Measurements from ENCODE around the gene CROCC2. TPM values are rescaled to one million over a fixed set of nuclear protein-coding genes. Genes with fewer than 3 reads are reported as not detected.

Gene CROCC2
- total and polyA plus RNA-seq, 3 experiments from 2014 or later: not detected

GRCh38 chr2:240868286-240869108, 37.6 kb upstream of the CROCC2 start, which contains the start of gene AGXT:
TSS of gene AGXT (plus strand) at chr2:240868824. CDS start at chr2:240868866, 42 bp downstream.
- no peak for DNase-seq
- Mint-ChIP-seq H3K4me3 (no peak within 1 kb of the TSS), H3K27me3 (peaks cover 11 to 34% of the 10 kb centered on the region in 2 donors), H3K36me3 (peaks cover 0 to 2% (median 0%) of the 10 kb centered on the region in 3 donors), H3K9me3 (no peaks in the 10 kb centered on the region), H3K4me1 (no peaks in the 10 kb centered on the region), H3K27ac (no peak within 1 kb of the TSS)
- Histone ChIP-seq H3K4me1 (ENCODE audit: insufficient read depth, low read length) (no peaks in the 10 kb centered on the region), H3K36me3 (ENCODE audit: insufficient read depth, low read length) (no peaks in the 10 kb centered on the region), H3K9me3 (ENCODE audit: low read length) (no peaks in the 10 kb centered on the region), H3K4me3 (ENCODE audit: low read length) (no peak within 1 kb of the TSS), H3K27ac (ENCODE audit: low read depth, low read length) (no peak within 1 kb of the TSS), H3K27me3 (ENCODE audit: insufficient read depth, low read length, poor library complexity, severe bottlenecking) (no peaks in the 10 kb centered on the region)
- ChIA-PET POLR2A (no interaction called here), CTCF (no interaction called here)

GRCh38 chr2:240869109-240869955, 36.8 kb upstream of the CROCC2 start:
- peaks cover 0 to 2% (median 0%) of the 10 kb centered on the region in 3 donors for H3K36me3 Mint-ChIP-seq
- Histone ChIP-seq H3K9me3 (ENCODE audit: low read length) (no peaks in the 10 kb centered on the region), H3K4me3 (ENCODE audit: low read length) (no peak overlapping the region), H3K27ac (ENCODE audit: low read depth, low read length) (no peak overlapping the region), H3K27me3 (ENCODE audit: insufficient read depth, low read length, poor library complexity, severe bottlenecking) (no peaks in the 10 kb centered on the region), H3K36me3 (ENCODE audit: insufficient read depth, low read length) (no peaks in the 10 kb centered on the region), H3K4me1 (ENCODE audit: insufficient read depth, low read length) (no peaks in the 10 kb centered on the region)
- no peaks in the 10 kb centered on the region for H3K9me3 Mint-ChIP-seq
- no peak overlapping the region for H3K4me3 Mint-ChIP-seq
- ChIA-PET POLR2A (no interaction called here), CTCF (no interaction called here)
- no peaks in the 10 kb centered on the region for H3K4me1 Mint-ChIP-seq
- peaks cover 11 to 34% of the 10 kb centered on the region in 2 donors for H3K27me3 Mint-ChIP-seq
- no peak overlapping the region for H3K27ac Mint-ChIP-seq
- no peak for DNase-seq

- Histone ChIP-seq H3K27me3 (ENCODE audit: insufficient read depth, low read length, poor library complexity, severe bottlenecking) (no peaks in the 10 kb centered on the region), H3K9me3 (ENCODE audit: low read length) (no peaks in the 10 kb centered on the region), H3K36me3 (ENCODE audit: insufficient read depth, low read length) (no peaks in the 10 kb centered on the region), H3K27ac (ENCODE audit: low read depth, low read length) (no peak overlapping the region), H3K4me1 (ENCODE audit: insufficient read depth, low read length) (no peaks in the 10 kb centered on the region), H3K4me3 (ENCODE audit: low read length) (no peak overlapping the region)
- Mint-ChIP-seq H3K27ac (no peak overlapping the region), H3K27me3 (peaks cover 11 to 32% of the 10 kb centered on the region in 2 donors), H3K9me3 (no peaks in the 10 kb centered on the region), H3K4me3 (no peak overlapping the region), H3K4me1 (no peaks in the 10 kb centered on the region), H3K36me3 (peaks cover 0 to 2% (median 0%) of the 10 kb centered on the region in 3 donors)
- DNase-seq: no peak
- ChIA-PET POLR2A (no interaction called here), CTCF (no interaction called here)
These were observed 35.9 kb upstream of the CROCC2 start for GRCh38 chr2:240869956-240870875.

- H3K36me3 ChIP-seq (ENCODE audit: insufficient read depth, low read length): no peaks in the 10 kb centered on the region
- no peaks in the 10 kb centered on the region for H3K36me3 Mint-ChIP-seq
- peaks cover 9 to 24% of the 10 kb centered on the region in 2 donors for H3K27me3 Mint-ChIP-seq
- no peaks in the 10 kb centered on the region for H3K9me3 Mint-ChIP-seq
- no peak for DNase-seq
- H3K4me1 Mint-ChIP-seq: no peaks in the 10 kb centered on the region
- H3K9me3 ChIP-seq (ENCODE audit: low read length): no peaks in the 10 kb centered on the region
- H3K27ac ChIP-seq (ENCODE audit: low read depth, low read length): no peak overlapping the region
- H3K27me3 ChIP-seq (ENCODE audit: insufficient read depth, low read length, poor library complexity, severe bottlenecking): no peaks in the 10 kb centered on the region
- H3K4me3 ChIP-seq (ENCODE audit: low read length): no peak overlapping the region
- H3K4me3 Mint-ChIP-seq: no peak overlapping the region
- ChIA-PET POLR2A (no interaction called here), CTCF (no interaction called here)
- H3K27ac Mint-ChIP-seq: no peak overlapping the region
- H3K4me1 ChIP-seq (ENCODE audit: insufficient read depth, low read length): no peaks in the 10 kb centered on the region
These were observed 34.8 kb upstream of the CROCC2 start for GRCh38 chr2:240871071-240871958.

GRCh38 chr2:240872317-240873097, 33.6 kb upstream of the CROCC2 start:
- H3K4me3 Mint-ChIP-seq: no peak overlapping the region
- H3K27ac ChIP-seq (ENCODE audit: low read depth, low read length): no peak overlapping the region
- no peaks in the 10 kb centered on the region for H3K27me3 ChIP-seq (ENCODE audit: insufficient read depth, low read length, poor library complexity, severe bottlenecking)
- H3K4me3 ChIP-seq (ENCODE audit: low read length): no peak overlapping the region
- no peaks in the 10 kb centered on the region for H3K9me3 ChIP-seq (ENCODE audit: low read length)
- DNase-seq: no peak
- no peaks in the 10 kb centered on the region for H3K4me1 ChIP-seq (ENCODE audit: insufficient read depth, low read length)
- H3K27ac Mint-ChIP-seq: no peak overlapping the region
- no peaks in the 10 kb centered on the region for H3K36me3 Mint-ChIP-seq
- no peaks in the 10 kb centered on the region for H3K9me3 Mint-ChIP-seq
- no peaks in the 10 kb centered on the region for H3K36me3 ChIP-seq (ENCODE audit: insufficient read depth, low read length)
- CTCF ChIA-PET: no interaction called here
- H3K4me1 Mint-ChIP-seq: no peaks in the 10 kb centered on the region
- peaks cover 7 to 12% of the 10 kb centered on the region in 2 donors for H3K27me3 Mint-ChIP-seq
- POLR2A ChIA-PET: no interaction called here

GRCh38 chr2:240873098-240873788, 32.9 kb upstream of the CROCC2 start:
- Mint-ChIP-seq H3K4me1 (no peaks in the 10 kb centered on the region), H3K4me3 (no peak overlapping the region), H3K27ac (no peak overlapping the region), H3K27me3 (peaks cover 5 to 7% of the 10 kb centered on the region in 2 donors), H3K36me3 (no peaks in the 10 kb centered on the region), H3K9me3 (no peaks in the 10 kb centered on the region)
- H3K36me3 ChIP-seq (ENCODE audit: insufficient read depth, low read length): no peaks in the 10 kb centered on the region
- no peak for DNase-seq
- H3K27me3 ChIP-seq (ENCODE audit: insufficient read depth, low read length, poor library complexity, severe bottlenecking): no peaks in the 10 kb centered on the region
- H3K9me3 ChIP-seq (ENCODE audit: low read length): no peaks in the 10 kb centered on the region
- H3K27ac ChIP-seq (ENCODE audit: low read depth, low read length): no peak overlapping the region
- no peaks in the 10 kb centered on the region for H3K4me1 ChIP-seq (ENCODE audit: insufficient read depth, low read length)
- ChIA-PET CTCF (no interaction called here), POLR2A (no interaction called here)
- no peak overlapping the region for H3K4me3 ChIP-seq (ENCODE audit: low read length)

All from CD8-positive, alpha-beta memory T cell (primary cell).